22Rv1 (cell line): ENCODE measurements around the gene OCA2.

Experiments used
- H3K27ac ChIP-seq: fragments of 450-650 bp; 2 replicates; pipeline ENCODE4 v1.5.1; 2017
- ZFX ChIP-seq: fragments of 450-650 bp; IDR thresholded peaks from 2 replicates; pipeline ENCODE4 v1.6.1; 2017; ENCODE audit warnings: antibody characterized with exemption, borderline replicate concordance
- TF ChIP-seq, protein P1 (sequence below): fragments of 450-650 bp; IDR thresholded peaks from 2 replicates; pipeline ENCODE4 v1.5.1; 2017; ENCODE audit warnings: mild to moderate bottlenecking

OCA2 gene

DNA sequence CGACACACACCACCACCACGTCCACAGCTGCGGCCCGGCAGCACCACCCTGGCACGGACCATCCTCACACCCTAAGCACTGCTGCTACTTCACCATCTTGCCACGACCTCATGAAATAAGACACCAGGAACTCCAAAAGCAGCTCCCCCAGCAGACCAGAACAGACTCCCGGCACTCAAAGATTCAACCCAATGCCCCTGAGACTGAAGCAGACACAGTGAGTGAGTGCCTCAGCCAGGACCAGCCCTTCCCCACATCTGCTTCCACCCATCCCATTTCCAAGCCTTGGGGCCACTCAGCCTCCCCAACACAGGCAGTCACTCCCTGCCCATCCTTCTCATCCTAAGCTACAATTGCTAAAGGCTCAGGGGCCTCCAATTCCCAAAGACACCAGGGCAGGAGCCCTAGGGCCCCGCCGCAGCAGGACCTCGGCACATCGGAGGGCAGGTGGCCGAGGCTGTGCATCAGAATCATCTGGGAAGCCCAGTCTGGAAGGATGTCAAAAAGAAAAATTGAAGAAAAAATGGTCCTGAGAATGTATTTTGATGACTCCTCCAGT lies 18.4 kb upstream of the OCA2 start:
- TF ChIP-seq, protein P1, sequence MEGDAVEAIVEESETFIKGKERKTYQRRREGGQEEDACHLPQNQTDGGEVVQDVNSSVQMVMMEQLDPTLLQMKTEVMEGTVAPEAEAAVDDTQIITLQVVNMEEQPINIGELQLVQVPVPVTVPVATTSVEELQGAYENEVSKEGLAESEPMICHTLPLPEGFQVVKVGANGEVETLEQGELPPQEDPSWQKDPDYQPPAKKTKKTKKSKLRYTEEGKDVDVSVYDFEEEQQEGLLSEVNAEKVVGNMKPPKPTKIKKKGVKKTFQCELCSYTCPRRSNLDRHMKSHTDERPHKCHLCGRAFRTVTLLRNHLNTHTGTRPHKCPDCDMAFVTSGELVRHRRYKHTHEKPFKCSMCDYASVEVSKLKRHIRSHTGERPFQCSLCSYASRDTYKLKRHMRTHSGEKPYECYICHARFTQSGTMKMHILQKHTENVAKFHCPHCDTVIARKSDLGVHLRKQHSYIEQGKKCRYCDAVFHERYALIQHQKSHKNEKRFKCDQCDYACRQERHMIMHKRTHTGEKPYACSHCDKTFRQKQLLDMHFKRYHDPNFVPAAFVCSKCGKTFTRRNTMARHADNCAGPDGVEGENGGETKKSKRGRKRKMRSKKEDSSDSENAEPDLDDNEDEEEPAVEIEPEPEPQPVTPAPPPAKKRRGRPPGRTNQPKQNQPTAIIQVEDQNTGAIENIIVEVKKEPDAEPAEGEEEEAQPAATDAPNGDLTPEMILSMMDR: no peak
- TF ChIP-seq ZFX: no peak
- no peak overlapping the region for H3K27ac ChIP-seq

DNA sequence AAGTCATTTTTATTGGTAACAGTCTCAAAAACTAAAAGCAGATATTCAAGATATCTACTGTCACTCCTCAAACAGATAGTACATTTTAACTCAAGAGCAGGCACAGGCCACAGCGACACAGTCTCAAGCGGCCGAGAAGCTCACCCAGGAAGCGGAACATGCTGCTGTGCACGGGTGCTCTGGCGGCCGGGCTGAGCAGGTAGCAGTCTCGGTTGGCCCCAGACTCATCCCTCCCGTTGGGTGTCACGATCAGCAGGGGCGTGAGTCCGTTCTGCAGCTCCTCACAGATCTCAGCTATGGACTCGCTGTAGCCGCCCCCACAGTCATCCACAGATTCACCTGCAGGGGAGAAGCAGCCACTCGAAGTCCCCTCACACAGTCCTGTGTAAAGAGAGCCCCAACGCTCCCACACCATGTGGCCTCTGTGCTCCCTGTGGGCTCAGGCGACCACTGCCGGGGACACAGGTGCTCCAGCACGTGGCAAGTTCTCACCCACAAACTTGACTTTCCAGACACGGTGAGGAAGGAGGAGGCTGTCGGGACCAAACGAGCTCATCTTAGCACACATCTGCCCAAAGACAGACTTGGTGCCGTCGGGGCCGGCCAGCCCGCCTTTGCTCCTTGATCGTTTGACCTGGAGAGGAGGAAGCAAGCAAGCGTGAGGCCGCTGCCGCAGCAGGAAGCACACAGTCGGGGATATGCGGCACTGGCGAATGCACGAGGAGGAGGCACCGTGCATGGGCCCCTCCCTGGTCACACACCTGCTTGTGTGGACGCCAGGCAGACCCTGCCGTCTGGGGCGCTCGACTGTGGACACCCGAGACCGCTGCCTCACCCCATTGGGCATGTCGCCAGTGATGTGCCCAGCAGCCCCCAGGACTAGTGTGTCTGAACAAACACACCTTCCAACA lies 17.7 kb upstream of the OCA2 start:
- no peak overlapping the region for H3K27ac ChIP-seq
- TF ChIP-seq, protein P1: no peak
- no peak for TF ChIP-seq ZFX

DNA sequence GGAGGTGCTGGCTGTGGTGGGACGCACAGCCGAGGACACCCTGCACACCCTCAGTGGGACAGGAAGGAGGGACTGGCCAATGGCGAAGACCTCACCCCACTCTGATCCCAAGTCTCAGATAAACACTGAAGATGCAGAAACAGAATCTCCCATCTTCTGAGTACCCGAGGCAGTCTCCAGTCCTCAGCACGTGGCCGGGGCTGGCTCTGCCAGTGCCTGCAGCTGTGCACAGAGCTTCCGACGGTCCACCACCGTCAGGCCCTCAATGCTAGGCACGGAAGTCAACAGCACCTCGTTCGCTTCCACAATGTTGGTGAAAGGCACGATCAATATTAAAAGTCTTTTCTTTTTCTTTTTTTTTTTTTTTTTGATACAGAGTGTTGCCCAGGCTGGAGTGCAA lies 16.8 kb upstream of the OCA2 start:
- TF ChIP-seq, protein P1: no peak
- TF ChIP-seq ZFX: no peak
- H3K27ac ChIP-seq: no peak overlapping the region

DNA sequence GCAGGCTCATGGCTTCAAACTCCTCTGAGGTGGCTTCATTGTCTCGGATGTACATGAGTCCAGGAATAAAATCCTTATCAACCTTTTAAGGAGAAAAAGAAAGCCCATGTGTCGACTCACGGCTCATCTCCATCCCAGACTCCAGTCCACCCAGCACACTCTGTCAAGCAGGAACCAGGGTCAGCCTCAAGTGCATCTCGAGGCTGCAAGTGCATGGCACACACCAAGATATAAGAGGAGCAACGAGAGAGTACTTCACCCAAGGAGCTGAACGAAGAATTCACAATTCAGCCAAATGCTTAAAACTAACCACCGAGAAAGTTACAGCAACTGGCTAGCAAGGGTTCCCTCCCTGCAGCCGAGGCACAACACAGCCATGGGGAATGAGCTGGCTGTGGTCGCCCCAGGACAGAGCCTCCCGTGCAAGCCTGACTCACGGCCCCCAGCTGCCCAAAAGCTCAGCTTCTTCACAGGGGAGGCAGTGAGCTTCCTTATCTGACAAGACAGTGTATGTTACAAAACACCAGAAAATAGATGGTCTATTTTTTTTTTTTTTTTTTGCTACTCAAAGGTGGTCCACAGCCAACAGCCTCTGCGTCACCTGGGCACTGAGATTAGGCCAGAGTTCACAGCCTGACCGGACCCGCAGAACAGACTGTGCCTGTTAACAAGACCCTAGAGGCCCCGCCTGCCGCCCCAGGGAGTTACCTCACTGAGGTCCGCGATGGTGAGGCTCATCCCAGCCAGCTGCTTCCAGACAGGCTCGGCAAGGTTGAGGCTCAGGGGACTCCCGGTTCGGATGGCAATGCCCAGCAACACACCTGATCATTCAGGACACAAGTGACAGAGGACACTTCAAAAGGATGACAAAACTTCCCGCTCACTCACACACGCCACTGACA lies 15.9 kb upstream of the OCA2 start:
- TF ChIP-seq, protein P1: no peak
- no peak for TF ChIP-seq ZFX
- H3K27ac ChIP-seq: no peak overlapping the region

DNA sequence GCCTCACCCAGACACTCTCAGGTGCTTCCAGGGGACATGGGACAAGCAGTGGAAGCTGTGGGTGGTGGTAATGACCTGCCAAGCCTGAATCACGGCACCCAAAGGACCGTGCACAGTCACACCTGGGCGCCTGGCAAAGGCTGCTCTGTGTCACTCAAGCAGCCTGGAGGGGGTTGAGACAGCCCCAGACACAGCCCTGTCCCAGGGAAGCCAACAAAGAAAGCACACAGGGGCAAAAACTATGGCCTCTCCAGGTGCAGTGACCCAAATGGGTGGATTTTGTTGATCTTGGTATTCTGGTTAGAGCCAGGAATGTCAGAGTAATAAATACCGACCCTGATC lies 15.0 kb upstream of the OCA2 start:
- no peak overlapping the region for H3K27ac ChIP-seq
- TF ChIP-seq, protein P1: no peak
- TF ChIP-seq ZFX: no peak

DNA sequence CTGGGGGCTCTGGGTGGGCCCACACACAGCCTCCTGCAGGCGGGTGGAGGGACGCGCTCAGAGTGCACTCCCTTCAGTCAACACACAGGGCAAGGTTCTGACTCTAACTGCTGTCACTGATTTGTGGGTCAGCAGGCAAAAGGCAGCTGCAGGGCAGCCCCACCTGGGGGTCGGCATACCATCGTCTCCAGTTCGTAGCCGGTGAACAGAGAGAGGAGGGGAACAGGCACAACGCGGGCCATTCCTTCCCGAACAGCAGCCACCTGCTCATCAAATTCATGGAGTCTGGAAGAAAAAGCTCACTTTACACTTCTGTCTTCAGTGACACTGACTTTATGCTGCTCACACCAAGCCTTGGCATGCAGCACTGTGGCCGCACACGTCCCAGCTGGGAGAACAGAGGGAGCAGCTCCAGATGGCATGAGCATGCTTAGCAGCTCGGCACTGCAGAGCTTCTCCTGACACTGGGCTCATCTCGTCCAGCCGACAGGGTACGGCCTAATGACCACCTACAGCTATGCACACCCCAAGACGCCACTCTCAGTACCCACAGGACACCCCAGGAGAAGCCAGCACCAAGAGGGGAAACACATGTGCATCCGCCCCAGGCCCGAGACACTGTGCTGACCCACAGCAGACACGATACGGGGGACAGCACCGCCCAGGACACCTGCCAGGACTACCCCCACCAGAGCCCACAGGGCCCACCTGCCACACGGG lies 14.4 kb upstream of the OCA2 start:
- TF ChIP-seq, protein P1: no peak
- no peak for TF ChIP-seq ZFX
- H3K27ac ChIP-seq: no peak overlapping the region
